ENCODE data around the gene CALR.

CALR gene

DNA sequence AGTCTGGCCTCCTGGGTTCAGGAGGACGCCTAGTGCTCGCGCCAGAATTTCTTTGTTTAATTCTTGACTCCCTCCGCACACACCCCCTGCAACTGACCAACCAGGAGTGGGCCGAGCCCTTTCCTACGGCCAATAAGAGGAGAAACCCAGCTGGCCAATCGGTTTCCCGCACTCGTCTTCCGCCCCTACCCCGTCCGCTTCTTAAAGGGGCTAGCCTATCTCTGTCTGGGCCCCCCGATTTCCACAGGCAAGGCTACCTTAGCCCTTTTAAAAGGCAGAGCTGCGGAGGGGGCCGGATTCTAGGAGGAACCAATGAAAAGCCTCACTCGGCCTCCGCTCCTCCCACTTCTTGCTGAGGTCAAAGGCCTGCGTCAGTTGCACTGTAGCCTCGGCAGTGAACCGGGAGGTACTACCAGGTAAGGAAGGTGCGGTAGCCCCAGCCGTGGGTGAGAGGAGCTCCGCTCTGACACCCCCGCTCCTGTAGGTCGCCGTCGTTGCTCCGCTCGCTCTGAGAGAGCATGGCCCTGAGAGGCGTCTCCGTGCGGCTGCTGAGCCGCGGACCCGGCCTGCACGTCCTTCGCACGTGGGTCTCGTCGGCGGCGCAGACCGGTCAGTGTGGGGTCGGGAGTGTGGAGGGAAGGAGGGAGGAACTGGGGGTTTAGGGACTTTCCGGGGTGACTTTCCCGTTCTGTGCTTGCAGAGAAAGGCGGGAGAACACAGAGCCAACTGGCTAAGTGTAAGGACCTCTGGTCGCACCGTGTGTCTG, 47.4 kb upstream of the CALR start, which contains the start of gene GCDH:
Gene GCDH, plus strand, starts transcription at position 374 of the 766 bp plus-strand sequence. Its CDS starts 145 bp downstream, at position 519.
- no peaks in the 10 kb centered on the region for H3K4me1 ChIP-seq (ENCODE audit: control insufficient read depth, insufficient read depth, low read length)
- peak; percentile 17; the same call in 1 of the 2 replicates for TF ChIP-seq ZXDB (tag by site-specific recombination; IDR thresholded peaks at IDR 0.05)
- TF ChIP-seq EGR2 (tag by site-specific recombination; IDR thresholded peaks at IDR 0.05; ENCODE audit: low read depth) = peak; percentile 61; the same call in 1 of the 2 replicates
- 0 out of 2 replicates have a peak, but pooled peaks have one; percentile 30 for TF ChIP-seq WT1 (tag by site-specific recombination; IDR thresholded peaks at IDR 0.05)
- 0 out of 2 replicates have a peak, but pooled peaks have one; percentile 49 for TF ChIP-seq BCL11B (tag by site-specific recombination; IDR thresholded peaks at IDR 0.05; ENCODE audit: low read depth)
- TF ChIP-seq ZFP69B (tag by site-specific recombination; IDR thresholded peaks at IDR 0.05) = peak; percentile 100
- TF ChIP-seq ZNF26 (tag by site-specific recombination; IDR thresholded peaks at IDR 0.05) = no peak
- no peak for TF ChIP-seq ZNF211 (tag by site-specific recombination; IDR thresholded peaks at IDR 0.05; ENCODE audit: low read depth)
- peak; percentile 100 for TF ChIP-seq ZNF692 (tag by site-specific recombination; IDR thresholded peaks at IDR 0.05)
- TF ChIP-seq SP3 (tag by site-specific recombination; IDR thresholded peaks at IDR 0.05) = peak; percentile 96
- TF ChIP-seq, protein P1, sequence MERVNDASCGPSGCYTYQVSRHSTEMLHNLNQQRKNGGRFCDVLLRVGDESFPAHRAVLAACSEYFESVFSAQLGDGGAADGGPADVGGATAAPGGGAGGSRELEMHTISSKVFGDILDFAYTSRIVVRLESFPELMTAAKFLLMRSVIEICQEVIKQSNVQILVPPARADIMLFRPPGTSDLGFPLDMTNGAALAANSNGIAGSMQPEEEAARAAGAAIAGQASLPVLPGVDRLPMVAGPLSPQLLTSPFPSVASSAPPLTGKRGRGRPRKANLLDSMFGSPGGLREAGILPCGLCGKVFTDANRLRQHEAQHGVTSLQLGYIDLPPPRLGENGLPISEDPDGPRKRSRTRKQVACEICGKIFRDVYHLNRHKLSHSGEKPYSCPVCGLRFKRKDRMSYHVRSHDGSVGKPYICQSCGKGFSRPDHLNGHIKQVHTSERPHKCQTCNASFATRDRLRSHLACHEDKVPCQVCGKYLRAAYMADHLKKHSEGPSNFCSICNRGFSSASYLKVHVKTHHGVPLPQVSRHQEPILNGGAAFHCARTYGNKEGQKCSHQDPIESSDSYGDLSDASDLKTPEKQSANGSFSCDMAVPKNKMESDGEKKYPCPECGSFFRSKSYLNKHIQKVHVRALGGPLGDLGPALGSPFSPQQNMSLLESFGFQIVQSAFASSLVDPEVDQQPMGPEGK (tag by site-specific recombination; IDR thresholded peaks at IDR 0.05) = 0 out of 2 replicates have a peak, but pooled peaks have one; percentile 28
- TF ChIP-seq, protein P2, sequence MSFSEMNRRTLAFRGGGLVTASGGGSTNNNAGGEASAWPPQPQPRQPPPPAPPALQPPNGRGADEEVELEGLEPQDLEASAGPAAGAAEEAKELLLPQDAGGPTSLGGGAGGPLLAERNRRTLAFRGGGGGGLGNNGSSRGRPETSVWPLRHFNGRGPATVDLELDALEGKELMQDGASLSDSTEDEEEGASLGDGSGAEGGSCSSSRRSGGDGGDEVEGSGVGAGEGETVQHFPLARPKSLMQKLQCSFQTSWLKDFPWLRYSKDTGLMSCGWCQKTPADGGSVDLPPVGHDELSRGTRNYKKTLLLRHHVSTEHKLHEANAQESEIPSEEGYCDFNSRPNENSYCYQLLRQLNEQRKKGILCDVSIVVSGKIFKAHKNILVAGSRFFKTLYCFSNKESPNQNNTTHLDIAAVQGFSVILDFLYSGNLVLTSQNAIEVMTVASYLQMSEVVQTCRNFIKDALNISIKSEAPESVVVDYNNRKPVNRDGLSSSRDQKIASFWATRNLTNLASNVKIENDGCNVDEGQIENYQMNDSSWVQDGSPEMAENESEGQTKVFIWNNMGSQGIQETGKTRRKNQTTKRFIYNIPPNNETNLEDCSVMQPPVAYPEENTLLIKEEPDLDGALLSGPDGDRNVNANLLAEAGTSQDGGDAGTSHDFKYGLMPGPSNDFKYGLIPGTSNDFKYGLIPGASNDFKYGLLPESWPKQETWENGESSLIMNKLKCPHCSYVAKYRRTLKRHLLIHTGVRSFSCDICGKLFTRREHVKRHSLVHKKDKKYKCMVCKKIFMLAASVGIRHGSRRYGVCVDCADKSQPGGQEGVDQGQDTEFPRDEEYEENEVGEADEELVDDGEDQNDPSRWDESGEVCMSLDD (tag by site-specific recombination; IDR thresholded peaks at IDR 0.05) = 0 out of 2 replicates have a peak, but pooled peaks have one; percentile 30
- TF ChIP-seq, protein P3, sequence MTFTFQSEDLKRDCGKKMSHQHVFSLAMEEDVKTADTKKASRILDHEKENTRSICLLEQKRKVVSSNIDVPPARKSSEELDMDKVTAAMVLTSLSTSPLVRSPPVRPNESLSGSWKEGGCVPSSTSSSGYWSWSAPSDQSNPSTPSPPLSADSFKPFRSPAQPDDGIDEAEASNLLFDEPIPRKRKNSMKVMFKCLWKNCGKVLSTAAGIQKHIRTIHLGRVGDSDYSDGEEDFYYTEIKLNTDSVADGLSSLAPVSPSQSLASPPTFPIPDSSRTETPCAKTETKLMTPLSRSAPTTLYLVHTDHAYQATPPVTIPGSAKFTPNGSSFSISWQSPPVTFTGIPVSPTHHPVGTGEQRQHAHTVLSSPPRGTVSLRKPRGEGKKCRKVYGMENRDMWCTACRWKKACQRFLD (tag by site-specific recombination; IDR thresholded peaks at IDR 0.05) = peak; percentile 70; the same call in 1 of the 2 replicates
- peak; percentile 13 for TF ChIP-seq ZBTB26 (tag by site-specific recombination; optimal IDR thresholded peaks at IDR 0.05)
- 0 out of 2 replicates have a peak, but pooled peaks have one; percentile 12 for TF ChIP-seq ZNF600 (tag by site-specific recombination; IDR thresholded peaks at IDR 0.05)
- no peak for TF ChIP-seq PRDM4 (tag by site-specific recombination; IDR thresholded peaks at IDR 0.05)
- TF ChIP-seq ZNF311 (tag by site-specific recombination; IDR thresholded peaks at IDR 0.05; ENCODE audit: borderline replicate concordance) = no peak
- peak; percentile 91 for TF ChIP-seq ZNF629 (tag by site-specific recombination; IDR thresholded peaks at IDR 0.05)
- TF ChIP-seq ZNF155 (tag by site-specific recombination; IDR thresholded peaks at IDR 0.05) = no peak
- no peak; the same call in 1 of the 2 replicates for TF ChIP-seq GLIS1 (tag by site-specific recombination; IDR thresholded peaks at IDR 0.05)
- no peak for TF ChIP-seq FEZF1 (tag by site-specific recombination; IDR thresholded peaks at IDR 0.05)
- no peak for TF ChIP-seq ZNF658 (tag by site-specific recombination; IDR thresholded peaks at IDR 0.05)
- peak; percentile 87 for TF ChIP-seq KLF16 (tag by site-specific recombination; IDR thresholded peaks at IDR 0.05)
- peak; percentile 62; the same call in 1 of the 2 replicates for TF ChIP-seq GLIS2 (tag by site-specific recombination; IDR thresholded peaks at IDR 0.05)

More for the DNA sequence above, 47.4 kb upstream of the CALR start, which contains the start of gene GCDH:
- H3K27ac ChIP-seq (ENCODE audit: extremely low read depth, low read depth, low read length) = no peak within 1 kb of the TSS
- H3K36me3 ChIP-seq (ENCODE audit: control insufficient read depth in 2 of 2, insufficient read depth in 1 of 2, low read length in 2 of 2) = peaks cover 0 to 19% of the 10 kb centered on the region in 2 experiments; a peak in 2 of 3 replicates
- H3K4me3 ChIP-seq (ENCODE audit: low read depth, low read length) = peak within 1 kb of the TSS; percentile 96
- ChIA-PET POLR2A (interaction anchor here (0.5 to 2.7 kb wide), 18 partner anchors 8 to 680 kb away, joined by 3 to 42 read pairs (median 4); partner anchors contain the start of genes DNASE2, FARSA, FBXW9 and GADD45GIP1), CTCF (interaction anchor here (0.6 to 1.3 kb wide), 9 partner anchors 9 to 161 kb away, joined by 3 to 6 read pairs (median 3); partner anchors contain the start of genes DNASE2 and SYCE2)
- no peaks in the 10 kb centered on the region for H3K9me3 ChIP-seq (ENCODE audit: control insufficient read depth, insufficient read depth, low read depth, low read length)
